GM12878 (cell line): ENCODE results near the gene IRF9. TPM values are rescaled to one million over a fixed set of nuclear protein-coding genes. Genes with fewer than 3 reads are reported as not detected.
A peak's percentile ranks its signal among the peaks of the same experiment; 100 is the strongest.

ENCODE experiments used
- CHD4 ChIP-seq: fragments of 200-600 bp; sonication (generic); IDR thresholded peaks from 2 replicates; pipeline ENCODE4 v1.6.1; 2016; ENCODE audit warnings: mild to moderate bottlenecking
- EGR1 ChIP-seq, 2 experiments: IDR thresholded peaks; 1 replicate in 1 of 2; 2 replicates in 1 of 2; pipeline ENCODE4 v1.6.1; 2011 to 2012; ENCODE audit warnings: low read depth in 2 of 2, low read length in 2 of 2, borderline replicate concordance in 1 of 2, mild to moderate bottlenecking in 1 of 2, moderate library complexity in 1 of 2
- JUNB ChIP-seq: IDR thresholded peaks from 2 replicates; pipeline ENCODE4 v1.6.1; 2016; ENCODE audit warnings: antibody characterized with exemption, mild to moderate bottlenecking
- MYC ChIP-seq: IDR thresholded peaks from 2 replicates; pipeline ENCODE4 v1.6.1; 2011; ENCODE audit warnings: mild to moderate bottlenecking, low read length, moderate library complexity, inconsistent platforms; ENCODE audit not compliant: insufficient read depth, insufficient replicate concordance, insufficient read length, severe bottlenecking
- NFIC ChIP-seq: IDR thresholded peaks from 2 replicates; pipeline ENCODE4 v1.6.1; 2012; ENCODE audit warnings: low read depth, mild to moderate bottlenecking, inconsistent platforms, low read length, moderate library complexity
- NFXL1 ChIP-seq: fragments of 450-650 bp; IDR thresholded peaks from 2 replicates; pipeline ENCODE4 v1.6.1; 2017; ENCODE audit warnings: antibody characterized with exemption, mild to moderate bottlenecking, borderline replicate concordance
- PAX8 ChIP-seq: fragments of 450-650 bp; IDR thresholded peaks from 2 replicates; pipeline ENCODE4 v1.6.1; 2017; ENCODE audit warnings: mild to moderate bottlenecking, moderate library complexity
- POLR2AphosphoS5 ChIP-seq: IDR thresholded peaks from 2 replicates; pipeline ENCODE4 v1.6.1; 2011; ENCODE audit warnings: mild to moderate bottlenecking, low read length, inconsistent platforms
- RAD21 ChIP-seq: IDR thresholded peaks from 2 replicates; pipeline ENCODE4 v1.6.1; 2011; ENCODE audit warnings: mild to moderate bottlenecking, low read depth, low read length, moderate library complexity; ENCODE audit not compliant: insufficient read depth
- SP1 ChIP-seq: IDR thresholded peaks from one replicate; pipeline ENCODE4 v1.6.1; 2011; ENCODE audit warnings: low read depth, low read length
- ZNF384 ChIP-seq: IDR thresholded peaks from 2 replicates; pipeline ENCODE4 v1.6.1; 2012; ENCODE audit warnings: low read depth, mild to moderate bottlenecking, low read length, improper control_type of control experiment, borderline replicate concordance
- polyA plus RNA-seq, 11 experiments: library from polyadenylated mRNA; depleted of rRNA in 4 of 11; unstranded in 6 of 11; stranded (reverse) in 5 of 11; fragments of >200 nt; fragmentation: Nextera tagmentation in 4 of 11; fragmentation: Illumina TruSeq in 1 of 11; extraction: Ambion mirVana in 4 of 11; extraction: Trizol in 1 of 11; gene quantifications; 1 replicate in 1 of 11; 2 replicates in 10 of 11; pipeline versions ENCODE4 v1.2.1 to v1.2.3, GENCODE V29; 2011 to 2016; ENCODE audit warnings: inconsistent platforms in 2 of 11, missing spikeins in 2 of 11, low read depth in 1 of 11
- total RNA-seq, 4 experiments: library from RNA; depleted of rRNA in 3 of 4; stranded (reverse); fragments of >200 nt in 3 of 4; fragmentation: Illumina TruSeq in 1 of 4; extraction: Trizol in 1 of 4; gene quantifications; 2 replicates each; pipeline versions ENCODE4 v1.2.1 to v1.2.3, GENCODE V29; 2013 to 2021
- TF ChIP-seq, protein P1 (sequence below): fragments of 450-650 bp; IDR thresholded peaks from 2 replicates; pipeline ENCODE4 v1.6.1; 2018; ENCODE audit warnings: mild to moderate bottlenecking, low read depth, moderate library complexity; ENCODE audit not compliant: partially characterized antibody
- TF ChIP-seq, protein P2 (sequence below): fragments of 450-650 bp; IDR thresholded peaks from 2 replicates; pipeline ENCODE4 v1.6.1; 2014; ENCODE audit warnings: mild to moderate bottlenecking
- TF ChIP-seq, protein P3 (sequence below): IDR thresholded peaks from 2 replicates; pipeline ENCODE4 v1.6.1; 2012; ENCODE audit warnings: low read depth, low read length, improper control_type of control experiment
- TF ChIP-seq, protein P4 (sequence below): fragments of 450-650 bp; IDR thresholded peaks from 2 replicates; pipeline ENCODE4 v1.6.1; 2016; ENCODE audit warnings: mild to moderate bottlenecking

Gene IRF9
- total and polyA plus RNA-seq, 10 of the 15 experiments (the other 5 are each of a cell fraction or from before 2014, with no cell fraction given), result 47.6 to 234 (median 148) TPM

DNA sequence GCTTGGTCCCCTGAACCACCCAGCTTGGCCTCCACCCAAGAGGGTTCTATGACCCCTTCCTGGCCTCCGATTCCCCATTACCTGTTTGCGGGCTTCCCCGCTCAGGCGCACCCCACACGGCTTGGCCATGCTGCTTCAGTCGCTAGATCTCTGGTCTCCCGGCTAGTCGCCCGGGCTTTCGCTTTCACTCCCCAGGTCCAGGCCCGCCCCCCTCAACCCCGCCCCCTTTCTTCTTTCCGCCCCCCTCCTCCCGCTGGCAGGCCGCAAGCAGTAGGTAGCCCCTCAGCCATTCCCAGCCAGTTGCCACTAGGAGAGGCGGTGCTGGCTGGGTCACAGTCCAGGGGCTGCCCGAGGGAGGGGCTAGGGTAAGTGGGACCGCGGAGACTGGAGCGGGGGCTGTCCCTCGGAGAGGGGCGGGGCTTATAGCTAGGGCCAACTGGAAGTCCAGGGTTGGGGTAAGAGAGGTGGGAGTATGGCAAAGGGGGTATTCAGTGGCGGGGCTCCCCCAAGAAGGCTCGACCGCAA is 14.6 kb upstream of the IRF9 start, which contains the start of gene PSME2 (continued):
- TF ChIP-seq, protein P1, sequence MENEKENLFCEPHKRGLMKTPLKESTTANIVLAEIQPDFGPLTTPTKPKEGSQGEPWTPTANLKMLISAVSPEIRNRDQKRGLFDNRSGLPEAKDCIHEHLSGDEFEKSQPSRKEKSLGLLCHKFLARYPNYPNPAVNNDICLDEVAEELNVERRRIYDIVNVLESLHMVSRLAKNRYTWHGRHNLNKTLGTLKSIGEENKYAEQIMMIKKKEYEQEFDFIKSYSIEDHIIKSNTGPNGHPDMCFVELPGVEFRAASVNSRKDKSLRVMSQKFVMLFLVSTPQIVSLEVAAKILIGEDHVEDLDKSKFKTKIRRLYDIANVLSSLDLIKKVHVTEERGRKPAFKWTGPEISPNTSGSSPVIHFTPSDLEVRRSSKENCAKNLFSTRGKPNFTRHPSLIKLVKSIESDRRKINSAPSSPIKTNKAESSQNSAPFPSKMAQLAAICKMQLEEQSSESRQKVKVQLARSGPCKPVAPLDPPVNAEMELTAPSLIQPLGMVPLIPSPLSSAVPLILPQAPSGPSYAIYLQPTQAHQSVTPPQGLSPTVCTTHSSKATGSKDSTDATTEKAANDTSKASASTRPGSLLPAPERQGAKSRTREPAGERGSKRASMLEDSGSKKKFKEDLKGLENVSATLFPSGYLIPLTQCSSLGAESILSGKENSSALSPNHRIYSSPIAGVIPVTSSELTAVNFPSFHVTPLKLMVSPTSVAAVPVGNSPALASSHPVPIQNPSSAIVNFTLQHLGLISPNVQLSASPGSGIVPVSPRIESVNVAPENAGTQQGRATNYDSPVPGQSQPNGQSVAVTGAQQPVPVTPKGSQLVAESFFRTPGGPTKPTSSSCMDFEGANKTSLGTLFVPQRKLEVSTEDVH, result no peak
- TF ChIP-seq JUNB (no peak), SP1 (peak; percentile 42), NFXL1 (no peak), MYC (no peak), RAD21 (no peak), CHD4 (no peak), PAX8 (no peak), EGR1 (IDR thresholded peaks at IDR 0.05; ENCODE audit: borderline replicate concordance in 1 of 2, low read depth in 2 of 2, low read length in 2 of 2) (peak in 1 of 2 experiments; percentile 5; a peak in 1 of 3 replicates), POLR2AphosphoS5 (peak; percentile 80; the same call in 1 of the 2 replicates), ZNF384 (no peak), NFIC (no peak)
- TF ChIP-seq, protein P2, sequence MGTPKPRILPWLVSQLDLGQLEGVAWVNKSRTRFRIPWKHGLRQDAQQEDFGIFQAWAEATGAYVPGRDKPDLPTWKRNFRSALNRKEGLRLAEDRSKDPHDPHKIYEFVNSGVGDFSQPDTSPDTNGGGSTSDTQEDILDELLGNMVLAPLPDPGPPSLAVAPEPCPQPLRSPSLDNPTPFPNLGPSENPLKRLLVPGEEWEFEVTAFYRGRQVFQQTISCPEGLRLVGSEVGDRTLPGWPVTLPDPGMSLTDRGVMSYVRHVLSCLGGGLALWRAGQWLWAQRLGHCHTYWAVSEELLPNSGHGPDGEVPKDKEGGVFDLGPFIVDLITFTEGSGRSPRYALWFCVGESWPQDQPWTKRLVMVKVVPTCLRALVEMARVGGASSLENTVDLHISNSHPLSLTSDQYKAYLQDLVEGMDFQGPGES, result no peak
- TF ChIP-seq, protein P3, sequence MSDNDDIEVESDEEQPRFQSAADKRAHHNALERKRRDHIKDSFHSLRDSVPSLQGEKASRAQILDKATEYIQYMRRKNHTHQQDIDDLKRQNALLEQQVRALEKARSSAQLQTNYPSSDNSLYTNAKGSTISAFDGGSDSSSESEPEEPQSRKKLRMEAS, result peak; percentile 77
- TF ChIP-seq, protein P4, sequence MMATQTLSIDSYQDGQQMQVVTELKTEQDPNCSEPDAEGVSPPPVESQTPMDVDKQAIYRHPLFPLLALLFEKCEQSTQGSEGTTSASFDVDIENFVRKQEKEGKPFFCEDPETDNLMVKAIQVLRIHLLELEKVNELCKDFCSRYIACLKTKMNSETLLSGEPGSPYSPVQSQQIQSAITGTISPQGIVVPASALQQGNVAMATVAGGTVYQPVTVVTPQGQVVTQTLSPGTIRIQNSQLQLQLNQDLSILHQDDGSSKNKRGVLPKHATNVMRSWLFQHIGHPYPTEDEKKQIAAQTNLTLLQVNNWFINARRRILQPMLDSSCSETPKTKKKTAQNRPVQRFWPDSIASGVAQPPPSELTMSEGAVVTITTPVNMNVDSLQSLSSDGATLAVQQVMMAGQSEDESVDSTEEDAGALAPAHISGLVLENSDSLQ, result no peak
- TF ChIP-seq, all 136 proteins: peak for 25
